SIG-M5 treated with dmso at 0.1 percent for 504 hours (cell line): Measurements from ENCODE around the gene TMEM219.

Source experiments
- DNase-seq: peaks from one replicate; lab custom pipeline; 2025; ENCODE audit not compliant: unreplicated experiment; lab: John Stamatoyannopoulos, UW

TMEM219 gene

GRCh38 chr16:29994600-29995323 is 32.9 kb downstream of the TMEM219 start:
- peak; percentile 34 for DNase-seq

- DNase-seq: peak; percentile 84
Observed at GRCh38 chr16:29995324-29995910, 33.5 kb downstream of the TMEM219 start, which contains the start of gene HIRIP3. HIRIP3 (minus strand) TSS chr16:29995617; CDS start chr16:29995605, 12 bp downstream.

- peak; percentile 95 for DNase-seq
Observed at GRCh38 chr16:29995911-29996765, 34.3 kb downstream of the TMEM219 start, which contains the start of gene INO80E. INO80E (plus strand) TSS chr16:29996241; CDS start chr16:29996311, 70 bp downstream.

GRCh38 chr16:29996766-29997250 is 34.9 kb downstream of the TMEM219 start:
- DNase-seq: no peak

- DNase-seq: no peak
Observed at GRCh38 chr16:29999605-30000004, 37.7 kb downstream of the TMEM219 start.

- DNase-seq: no peak
Observed at GRCh38 chr16:30000735-30001631, 39.1 kb downstream of the TMEM219 start.

GRCh38 chr16:30002614-30003346 is 40.9 kb downstream of the TMEM219 start:
- no peak for DNase-seq

- no peak for DNase-seq
Observed at GRCh38 chr16:30003670-30004423, 42.0 kb downstream of the TMEM219 start.

- DNase-seq: no peak
Observed at GRCh38 chr16:30004424-30004776, 42.5 kb downstream of the TMEM219 start.

GRCh38 chr16:30004811-30005242 is 42.9 kb downstream of the TMEM219 start:
- DNase-seq: no peak

- peak; percentile 52 for DNase-seq
Observed at GRCh38 chr16:30005341-30006094, 43.6 kb downstream of the TMEM219 start.

GRCh38 chr16:30006095-30006473 is 44.2 kb downstream of the TMEM219 start:
- no peak for DNase-seq

GRCh38 chr16:30006659-30007377 is 44.9 kb downstream of the TMEM219 start:
- DNase-seq: no peak

- DNase-seq: no peak
Observed at GRCh38 chr16:30007378-30007895, 45.6 kb downstream of the TMEM219 start.

GRCh38 chr16:30009085-30009862 is 47.4 kb downstream of the TMEM219 start:
- DNase-seq: no peak

- DNase-seq: no peak
Observed at GRCh38 chr16:30009990-30010843, 48.3 kb downstream of the TMEM219 start.
